GM23338 (cell line): ENCODE data around the gene SENP3. TPM values are rescaled to one million over a fixed set of nuclear protein-coding genes. Genes with fewer than 3 reads are reported as not detected.

Source experiments
- ATAC-seq: fragments of 200-7000 bp; cut with Tn5 transposase; 3 replicates; pipeline ENCODE4 v1.9.1; 2020
- DNase-seq: peaks from one replicate; pipeline ENCODE4 v3.0.0-alpha.2; 2015; ENCODE audit warnings: low spot score
- H2AFZ ChIP-seq: fragments of 200-600 bp; sonication (generic); 2 replicates; pipeline ENCODE4 v1.8.0; 2016; ENCODE audit warnings: antibody characterized with exemption, mild to moderate bottlenecking, moderate library complexity
- H3F3A ChIP-seq: fragments of 200-600 bp; sonication (generic); replicated peaks from 2 replicates; pipeline ENCODE4 v1.8.0; 2017; ENCODE audit warnings: antibody characterized with exemption, mixed run types, low read depth
- H3K27ac ChIP-seq: fragments of 200-600 bp; sonication (generic); 2 replicates; pipeline ENCODE4 v1.6.1; 2016; ENCODE audit warnings: low read depth
- H3K27me3 ChIP-seq: fragments of 200-600 bp; sonication (generic); 2 replicates; pipeline ENCODE4 v1.8.0; 2016; ENCODE audit warnings: mild to moderate bottlenecking, mixed run types, moderate library complexity; ENCODE audit not compliant: insufficient read depth
- H3K36me3 ChIP-seq: fragments of 200-600 bp; sonication (generic); 2 replicates; pipeline ENCODE4 v1.8.0; 2016; ENCODE audit warnings: mild to moderate bottlenecking; ENCODE audit not compliant: insufficient read depth
- H3K4me1 ChIP-seq: fragments of 200-600 bp; sonication (generic); 2 replicates; pipeline ENCODE4 v1.8.0; 2016; ENCODE audit warnings: mild to moderate bottlenecking, moderate library complexity; ENCODE audit not compliant: insufficient read depth
- H3K4me2 ChIP-seq: fragments of 200-600 bp; sonication (generic); 2 replicates; pipeline ENCODE4 v1.7.1; 2017; ENCODE audit warnings: mixed run types
- H3K4me3 ChIP-seq: fragments of 200-600 bp; sonication (generic); 2 replicates; pipeline ENCODE4 v1.6.1; 2016; ENCODE audit warnings: mixed run types
- H3K79me2 ChIP-seq: fragments of 200-600 bp; sonication (generic); replicated peaks from 2 replicates; pipeline ENCODE4 v1.8.0; 2017; ENCODE audit warnings: mild to moderate bottlenecking; ENCODE audit not compliant: insufficient read depth
- H3K9me2 ChIP-seq: fragments of 200-600 bp; sonication (generic); 2 replicates; pipeline ENCODE4 v1.8.0; 2017; ENCODE audit not compliant: insufficient read depth
- H4K20me1 ChIP-seq: fragments of 200-600 bp; sonication (generic); replicated peaks from 2 replicates; pipeline ENCODE4 v1.8.0; 2017; ENCODE audit warnings: mild to moderate bottlenecking; ENCODE audit not compliant: insufficient read depth
- H3K27ac Mint-ChIP-seq: 2 replicates; pipeline ENCODE4 v1.8.0; 2020; ENCODE audit warnings: inconsistent platforms, mild to moderate bottlenecking, moderate library complexity, mixed read lengths
- H3K27me3 Mint-ChIP-seq: 3 replicates; pipeline ENCODE4 v1.8.0; 2022; ENCODE audit warnings: low read depth, mild to moderate bottlenecking, moderate library complexity, mixed read lengths, inconsistent platforms; ENCODE audit not compliant: insufficient read depth, poor library complexity
- H3K36me3 Mint-ChIP-seq: 3 replicates; pipeline ENCODE4 v1.8.0; 2021; ENCODE audit warnings: low read depth, mild to moderate bottlenecking, inconsistent platforms, moderate library complexity, mixed read lengths
- H3K4me1 Mint-ChIP-seq: 3 replicates; pipeline ENCODE4 v1.8.0; 2020; ENCODE audit warnings: mild to moderate bottlenecking, inconsistent platforms, mixed read lengths
- H3K4me3 Mint-ChIP-seq: 3 replicates; pipeline ENCODE4 v1.8.0; 2021; ENCODE audit warnings: moderate library complexity, mild to moderate bottlenecking, inconsistent platforms, mixed read lengths
- H3K9me3 Mint-ChIP-seq: 3 replicates; pipeline ENCODE4 v1.8.0; 2020; ENCODE audit warnings: moderate library complexity, mild to moderate bottlenecking, inconsistent platforms, mixed read lengths
- EZH2phosphoT487 ChIP-seq: fragments of 200-600 bp; sonication (generic); IDR thresholded peaks from one replicate; pipeline ENCODE4 v1.8.1; 2018; ENCODE audit warnings: antibody characterized with exemption; ENCODE audit not compliant: unreplicated experiment
- ZNF331 ChIP-seq: fragments of 250-450 bp; sonication (Bioruptor Pico); IDR thresholded peaks from 2 replicates; pipeline ENCODE4 v1.5.0; 2020; ENCODE audit warnings: low read depth, mild to moderate bottlenecking, moderate library complexity
- polyA plus RNA-seq: library from polyadenylated mRNA; unstranded; fragments of >200 nt; fragmentation: Nextera tagmentation; extraction: Ambion mirVana; gene quantifications from 2 replicates; pipeline ENCODE4 v1.2.1, GENCODE V29; 2016
- total RNA-seq: library from RNA; depleted of rRNA; stranded (reverse); fragments of >200 nt; shearing (Covaris generic); gene quantifications from 2 replicates; pipeline ENCODE4 v1.2.3, GENCODE V29; 2014
- TF ChIP-seq, protein P1 (sequence below): fragments of 250-450 bp; sonication (Bioruptor Pico); IDR thresholded peaks from 2 replicates; pipeline ENCODE4 v1.5.0; 2020; ENCODE audit warnings: mild to moderate bottlenecking, moderate library complexity

The SENP3 gene
- total and polyA plus RNA-seq, 2 experiments from 2014 or later: 6.5 to 138 TPM

DNA sequence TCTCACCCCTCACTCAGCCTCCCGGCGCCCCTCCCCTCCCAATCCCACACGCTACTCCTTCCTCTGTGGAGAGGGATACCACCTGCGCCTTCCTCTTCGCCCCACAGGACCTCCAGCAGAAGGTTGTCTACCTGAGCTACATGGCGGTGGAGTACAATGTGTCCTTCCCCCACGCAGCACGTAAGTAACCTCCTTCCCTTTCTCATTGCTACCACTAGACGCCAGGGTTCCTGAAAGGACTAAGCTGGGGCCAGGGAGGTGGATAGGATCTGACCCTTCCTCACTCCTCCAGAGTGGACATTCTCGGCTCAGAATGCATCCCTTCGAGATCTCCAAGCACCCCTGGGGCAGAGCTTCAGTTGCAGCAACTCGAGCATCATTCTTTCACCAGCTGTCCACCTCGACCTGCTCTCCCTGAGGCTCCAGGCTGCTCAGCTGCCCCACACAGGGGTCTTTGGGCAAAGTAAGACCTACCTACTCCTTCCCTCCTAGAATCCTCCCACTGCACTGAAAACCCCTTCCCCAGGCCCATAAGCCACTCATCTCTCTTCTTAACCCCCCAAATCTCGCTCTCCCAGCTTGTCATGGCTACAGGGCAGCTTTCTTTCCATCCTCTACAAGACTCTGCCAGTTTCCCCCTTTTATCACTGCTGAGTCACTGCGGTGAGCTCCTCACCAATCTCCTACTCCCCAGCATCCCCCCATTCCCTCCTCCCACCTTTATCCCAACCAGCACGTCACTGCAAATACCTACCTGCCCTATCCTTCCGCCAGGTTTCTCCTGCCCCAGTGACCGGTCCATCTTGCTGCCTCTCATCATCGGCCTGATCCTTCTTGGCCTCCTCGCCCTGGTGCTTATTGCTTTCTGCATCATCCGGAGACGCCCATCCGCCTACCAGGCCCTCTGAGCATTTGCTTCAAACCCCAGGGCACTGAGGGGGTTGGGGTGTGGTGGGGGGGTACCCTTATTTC, 19.2 kb downstream of the SENP3 start:
- peaks cover 18% of the 10 kb centered on the region for H4K20me1 ChIP-seq
- peaks cover 62% of the 10 kb centered on the region for H3F3A ChIP-seq
- H3K27me3 ChIP-seq: no peaks in the 10 kb centered on the region
- TF ChIP-seq, protein P1, sequence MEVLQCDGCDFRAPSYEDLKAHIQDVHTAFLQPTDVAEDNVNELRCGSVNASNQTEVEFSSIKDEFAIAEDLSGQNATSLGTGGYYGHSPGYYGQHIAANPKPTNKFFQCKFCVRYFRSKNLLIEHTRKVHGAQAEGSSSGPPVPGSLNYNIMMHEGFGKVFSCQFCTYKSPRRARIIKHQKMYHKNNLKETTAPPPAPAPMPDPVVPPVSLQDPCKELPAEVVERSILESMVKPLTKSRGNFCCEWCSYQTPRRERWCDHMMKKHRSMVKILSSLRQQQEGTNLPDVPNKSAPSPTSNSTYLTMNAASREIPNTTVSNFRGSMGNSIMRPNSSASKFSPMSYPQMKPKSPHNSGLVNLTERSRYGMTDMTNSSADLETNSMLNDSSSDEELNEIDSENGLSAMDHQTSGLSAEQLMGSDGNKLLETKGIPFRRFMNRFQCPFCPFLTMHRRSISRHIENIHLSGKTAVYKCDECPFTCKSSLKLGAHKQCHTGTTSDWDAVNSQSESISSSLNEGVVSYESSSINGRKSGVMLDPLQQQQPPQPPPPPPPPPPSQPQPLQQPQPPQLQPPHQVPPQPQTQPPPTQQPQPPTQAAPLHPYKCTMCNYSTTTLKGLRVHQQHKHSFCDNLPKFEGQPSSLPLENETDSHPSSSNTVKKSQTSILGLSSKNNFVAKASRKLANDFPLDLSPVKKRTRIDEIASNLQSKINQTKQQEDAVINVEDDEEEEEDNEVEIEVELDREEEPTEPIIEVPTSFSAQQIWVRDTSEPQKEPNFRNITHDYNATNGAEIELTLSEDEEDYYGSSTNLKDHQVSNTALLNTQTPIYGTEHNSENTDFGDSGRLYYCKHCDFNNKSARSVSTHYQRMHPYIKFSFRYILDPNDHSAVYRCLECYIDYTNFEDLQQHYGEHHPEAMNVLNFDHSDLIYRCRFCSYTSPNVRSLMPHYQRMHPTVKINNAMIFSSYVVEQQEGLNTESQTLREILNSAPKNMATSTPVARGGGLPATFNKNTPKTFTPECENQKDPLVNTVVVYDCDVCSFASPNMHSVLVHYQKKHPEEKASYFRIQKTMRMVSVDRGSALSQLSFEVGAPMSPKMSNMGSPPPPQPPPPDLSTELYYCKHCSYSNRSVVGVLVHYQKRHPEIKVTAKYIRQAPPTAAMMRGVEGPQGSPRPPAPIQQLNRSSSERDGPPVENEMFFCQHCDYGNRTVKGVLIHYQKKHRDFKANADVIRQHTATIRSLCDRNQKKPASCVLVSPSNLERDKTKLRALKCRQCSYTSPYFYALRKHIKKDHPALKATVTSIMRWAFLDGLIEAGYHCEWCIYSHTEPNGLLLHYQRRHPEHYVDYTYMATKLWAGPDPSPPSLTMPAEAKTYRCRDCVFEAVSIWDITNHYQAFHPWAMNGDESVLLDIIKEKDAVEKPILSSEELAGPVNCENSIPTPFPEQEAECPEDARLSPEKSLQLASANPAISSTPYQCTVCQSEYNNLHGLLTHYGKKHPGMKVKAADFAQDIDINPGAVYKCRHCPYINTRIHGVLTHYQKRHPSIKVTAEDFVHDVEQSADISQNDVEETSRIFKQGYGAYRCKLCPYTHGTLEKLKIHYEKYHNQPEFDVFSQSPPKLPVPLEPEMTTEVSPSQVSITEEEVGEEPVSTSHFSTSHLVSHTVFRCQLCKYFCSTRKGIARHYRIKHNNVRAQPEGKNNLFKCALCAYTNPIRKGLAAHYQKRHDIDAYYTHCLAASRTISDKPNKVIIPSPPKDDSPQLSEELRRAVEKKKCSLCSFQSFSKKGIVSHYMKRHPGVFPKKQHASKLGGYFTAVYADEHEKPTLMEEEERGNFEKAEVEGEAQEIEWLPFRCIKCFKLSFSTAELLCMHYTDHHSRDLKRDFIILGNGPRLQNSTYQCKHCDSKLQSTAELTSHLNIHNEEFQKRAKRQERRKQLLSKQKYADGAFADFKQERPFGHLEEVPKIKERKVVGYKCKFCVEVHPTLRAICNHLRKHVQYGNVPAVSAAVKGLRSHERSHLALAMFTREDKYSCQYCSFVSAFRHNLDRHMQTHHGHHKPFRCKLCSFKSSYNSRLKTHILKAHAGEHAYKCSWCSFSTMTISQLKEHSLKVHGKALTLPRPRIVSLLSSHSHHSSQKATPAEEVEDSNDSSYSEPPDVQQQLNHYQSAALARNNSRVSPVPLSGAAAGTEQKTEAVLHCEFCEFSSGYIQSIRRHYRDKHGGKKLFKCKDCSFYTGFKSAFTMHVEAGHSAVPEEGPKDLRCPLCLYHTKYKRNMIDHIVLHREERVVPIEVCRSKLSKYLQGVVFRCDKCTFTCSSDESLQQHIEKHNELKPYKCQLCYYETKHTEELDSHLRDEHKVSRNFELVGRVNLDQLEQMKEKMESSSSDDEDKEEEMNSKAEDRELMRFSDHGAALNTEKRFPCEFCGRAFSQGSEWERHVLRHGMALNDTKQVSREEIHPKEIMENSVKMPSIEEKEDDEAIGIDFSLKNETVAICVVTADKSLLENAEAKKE (CRISPR knock-in tag): no peak
- TF ChIP-seq EZH2phosphoT487 (no peak), ZNF331 (CRISPR knock-in tag) (no peak)
- Mint-ChIP-seq H3K9me3 (peaks cover 5% of the 10 kb centered on the region; the same call in 2 of the 3 replicates), H3K4me3 (peak overlapping the region; percentile 26; the same call in 2 of the 3 replicates), H3K4me1 (peaks cover 65% of the 10 kb centered on the region), H3K27ac (peak overlapping the region; percentile 78), H3K36me3 (peaks cover 73% of the 10 kb centered on the region), H3K27me3 (peaks cover 57% of the 10 kb centered on the region)
- DNase-seq: peak; percentile 11
- H3K4me2 ChIP-seq: no peak overlapping the region
- H3K9me2 ChIP-seq: no peaks in the 10 kb centered on the region; the same call in 1 of the 2 replicates
- H3K4me3 ChIP-seq: no peak overlapping the region
- no peak overlapping the region for H2AFZ ChIP-seq
- H3K36me3 ChIP-seq: peaks cover 26% of the 10 kb centered on the region
- H3K79me2 ChIP-seq: peaks cover 46% of the 10 kb centered on the region
- H3K27ac ChIP-seq: no peak overlapping the region
- no peak for ATAC-seq
- peaks cover 31% of the 10 kb centered on the region for H3K4me1 ChIP-seq
